SK-N-SH (cell line): ENCODE results near the gene LTF.
"Not testable (repeated sequence)": the region's sequence is repeated elsewhere in the genome, so short reads cannot be mapped to it uniquely, and the experiment has no call there.

Experiments
- CTCF ChIP-seq: fragments of 200-600 bp; sonication (generic); IDR thresholded peaks from 2 replicates; pipeline ENCODE4 v1.6.1; 2017; ENCODE audit warnings: antibody characterized with exemption, mild to moderate bottlenecking, moderate library complexity
- EP300 ChIP-seq, 2 experiments: IDR thresholded peaks; 2 replicates each; pipeline versions ENCODE4 v1.4.0 to v1.6.1; 2012; ENCODE audit warnings: borderline replicate concordance in 1 of 2, low read depth in 1 of 2, low read length in 1 of 2
- GABPA ChIP-seq: IDR thresholded peaks from 2 replicates; pipeline ENCODE4 v1.4.0; 2012; ENCODE audit warnings: low read depth, mild to moderate bottlenecking
- IRF3 ChIP-seq: fragments of 150-350 bp; IDR thresholded peaks from 2 replicates; pipeline ENCODE4 v1.6.1; 2016; ENCODE audit warnings: mild to moderate bottlenecking, low read depth, low read length
- MAX ChIP-seq: IDR thresholded peaks from 2 replicates; pipeline ENCODE4 v1.4.0; 2012; ENCODE audit warnings: low read depth
- MXI1 ChIP-seq: IDR thresholded peaks from 2 replicates; pipeline ENCODE4 v1.6.1; 2012; ENCODE audit warnings: mild to moderate bottlenecking, low read depth, low read length, improper control_type of control experiment
- POLR2AphosphoS5 ChIP-seq: IDR thresholded peaks from 2 replicates; pipeline ENCODE4 v1.6.1; 2012; ENCODE audit warnings: low read depth, low read length
- RAD21 ChIP-seq: IDR thresholded peaks from 2 replicates; pipeline ENCODE4 v1.6.1; 2012; ENCODE audit warnings: mild to moderate bottlenecking, low read length
- SIN3A ChIP-seq: IDR thresholded peaks from 2 replicates; pipeline ENCODE4 v1.6.1; 2012; ENCODE audit warnings: low read depth, mild to moderate bottlenecking, low read length, moderate library complexity, borderline replicate concordance
- SMC3 ChIP-seq: IDR thresholded peaks from 2 replicates; pipeline ENCODE4 v1.6.1; 2012; ENCODE audit warnings: low read depth, low read length, improper control_type of control experiment

DNA sequence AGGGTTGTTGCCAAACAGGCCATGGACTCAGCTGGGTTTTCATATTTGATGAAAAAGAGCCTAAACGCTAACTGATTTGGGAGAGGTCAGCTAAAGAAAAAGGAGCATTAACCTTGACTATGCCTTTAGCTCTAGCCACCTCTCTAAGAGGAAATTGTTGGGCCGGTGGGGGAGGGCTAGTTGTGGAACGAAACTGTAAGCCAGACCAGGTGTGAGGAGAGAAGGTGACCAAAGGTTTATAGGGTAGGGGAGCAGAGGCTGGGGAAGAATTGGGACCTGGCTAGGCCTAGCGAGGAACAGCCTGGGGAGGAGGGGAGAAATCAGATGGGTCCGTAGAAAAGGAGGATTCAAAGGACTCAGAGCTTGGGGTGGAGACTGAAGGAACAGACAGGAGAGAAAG, 73.2 kb downstream of the LTF start:
- not testable (repeated sequence) for TF ChIP-seq MAX; CTCF; IRF3; EP300 (IDR thresholded peaks at IDR 0.05; ENCODE audit: borderline replicate concordance in 1 of 2, low read depth in 1 of 2, low read length in 1 of 2); POLR2AphosphoS5; MXI1; SIN3A; RAD21; SMC3; GABPA
